K562 (cell line): ENCODE data around the gene SH3BP2. TPM values are rescaled to one million over a fixed set of nuclear protein-coding genes. Genes with fewer than 3 reads are reported as not detected.
A peak's percentile ranks its signal among the peaks of the same experiment; 100 is the strongest.

Experiments
- BDP1 ChIP-seq: IDR thresholded peaks from 3 replicates; pipeline ENCODE4 v1.6.1; 2011; ENCODE audit not compliant: insufficient read length, insufficient read depth
- CBFB ChIP-seq: sonication (generic); formaldehyde crosslinking; IDR thresholded peaks from 2 replicates; pipeline ENCODE4 v1.4.0; 2020; ENCODE audit warnings: mild to moderate bottlenecking, missing genetic modification reagents
- HLTF ChIP-seq: fragments of 450-650 bp; IDR thresholded peaks from 2 replicates; pipeline ENCODE4 v1.6.1; 2016
- HMG20B ChIP-seq: fragments of 250-450 bp; sonication (Bioruptor Pico); IDR thresholded peaks from 2 replicates; pipeline ENCODE4 v1.5.0; 2021; ENCODE audit warnings: mild to moderate bottlenecking
- JUN ChIP-seq, 2 experiments: sonication (generic) in 1 of 2; formaldehyde crosslinking in 1 of 2; IDR thresholded peaks; 2 replicates each; pipeline versions ENCODE4 v1.6.1 to v1.8.0; 2012 to 2022; ENCODE audit warnings: borderline replicate concordance in 2 of 2, mild to moderate bottlenecking in 2 of 2, improper control_type of control experiment in 1 of 2, low read depth in 1 of 2, low read length in 1 of 2, missing genetic modification reagents in 1 of 2
- MEF2D ChIP-seq: conservative IDR thresholded peaks from 2 replicates; pipeline ENCODE4 v1.6.1; 2016; ENCODE audit warnings: low read depth, missing genetic modification characterization, missing compliant biosample characterization
- MTA1 ChIP-seq: fragments of 450-650 bp; IDR thresholded peaks from 2 replicates; pipeline ENCODE4 v1.6.1; 2017; ENCODE audit warnings: borderline replicate concordance
- NR4A1 ChIP-seq, 2 experiments: fragments of 250-450 bp in 1 of 2; fragments of 450-650 bp in 1 of 2; sonication (Bioruptor Pico) in 1 of 2; IDR thresholded peaks; 2 replicates each; pipeline versions ENCODE4 v1.4.0 to v1.6.1; 2016 to 2020; ENCODE audit warnings: mild to moderate bottlenecking in 2 of 2, missing compliant biosample characterization in 1 of 2, missing genetic modification characterization in 1 of 2, moderate library complexity in 1 of 2
- NUFIP1 ChIP-seq: fragments of 450-650 bp; IDR thresholded peaks from 2 replicates; pipeline ENCODE4 v1.6.1; 2018; ENCODE audit not compliant: partially characterized antibody
- SP1 ChIP-seq: sonication (generic); formaldehyde crosslinking; IDR thresholded peaks from 2 replicates; pipeline ENCODE4 v1.8.1; 2022; ENCODE audit warnings: mild to moderate bottlenecking, missing genetic modification reagents
- U2AF2 ChIP-seq: fragments of 200-400 bp; formaldehyde crosslinking; optimal IDR thresholded peaks from 2 replicates; pipeline ENCODE3; 2017; ENCODE audit warnings: low read depth, mild to moderate bottlenecking, low read length
- ZBTB5 ChIP-seq: fragments of 450-650 bp; IDR thresholded peaks from 2 replicates; pipeline ENCODE4 v1.6.1; 2017; ENCODE audit warnings: antibody characterized with exemption
- ZNF133 ChIP-seq: fragments of 250-450 bp; sonication (Bioruptor Pico); IDR thresholded peaks from 2 replicates; pipeline ENCODE4 v1.4.0; 2020; ENCODE audit warnings: mild to moderate bottlenecking
- ZNF174 ChIP-seq: fragments of 250-450 bp; sonication (Bioruptor Pico); IDR thresholded peaks from 2 replicates; pipeline ENCODE4 v1.4.0; 2020; ENCODE audit warnings: mild to moderate bottlenecking
- ZNF277 ChIP-seq: fragments of 250-450 bp; sonication (Bioruptor Pico); IDR thresholded peaks from 2 replicates; pipeline ENCODE4 v1.8.0; 2022; ENCODE audit warnings: inconsistent platforms, mild to moderate bottlenecking, moderate library complexity, borderline replicate concordance
- ZNF280B ChIP-seq: fragments of 250-450 bp; sonication (Bioruptor Pico); IDR thresholded peaks from 2 replicates; pipeline ENCODE4 v1.5.1; 2021; ENCODE audit warnings: mild to moderate bottlenecking
- ZNF511 ChIP-seq: sonication (generic); formaldehyde crosslinking; IDR thresholded peaks from 2 replicates; pipeline ENCODE4 v1.8.0; 2022; ENCODE audit warnings: mild to moderate bottlenecking, missing genetic modification reagents
- polyA plus RNA-seq, 8 experiments: library from polyadenylated mRNA; depleted of rRNA in 4 of 8; stranded (reverse) in 5 of 8; unstranded in 3 of 8; fragments of >200 nt; fragmentation: Nextera tagmentation in 2 of 8; fragmentation: Illumina TruSeq in 1 of 8; extraction: Ambion mirVana in 2 of 8; extraction: Trizol in 1 of 8; gene quantifications; 2 replicates each; pipeline versions ENCODE4 v1.2.1 to v1.2.3, GENCODE V29; 2011 to 2014; ENCODE audit warnings: inconsistent platforms in 1 of 8, missing spikeins in 1 of 8
- total RNA-seq, 7 experiments: library from RNA; depleted of rRNA in 6 of 7; stranded (reverse); fragments of >200 nt in 6 of 7; fragmentation: Illumina TruSeq in 2 of 7; extraction: Trizol in 2 of 7; gene quantifications; 2 replicates each; pipeline versions ENCODE4 v1.2.1 to v1.2.3, GENCODE V29; 2011 to 2021; ENCODE audit warnings: low replicate concordance in 1 of 7
- TF ChIP-seq, protein P1 (sequence below): sonication (generic); formaldehyde crosslinking; IDR thresholded peaks from 2 replicates; pipeline ENCODE4 v1.8.0; 2022; ENCODE audit warnings: mild to moderate bottlenecking, missing genetic modification reagents, borderline replicate concordance

SH3BP2 gene
- total and polyA plus RNA-seq, 9 of the 15 experiments (the other 6 are each of a cell fraction or from before 2014, with no cell fraction given) = 0.34 to 16.0 (median 5.1) TPM

DNA sequence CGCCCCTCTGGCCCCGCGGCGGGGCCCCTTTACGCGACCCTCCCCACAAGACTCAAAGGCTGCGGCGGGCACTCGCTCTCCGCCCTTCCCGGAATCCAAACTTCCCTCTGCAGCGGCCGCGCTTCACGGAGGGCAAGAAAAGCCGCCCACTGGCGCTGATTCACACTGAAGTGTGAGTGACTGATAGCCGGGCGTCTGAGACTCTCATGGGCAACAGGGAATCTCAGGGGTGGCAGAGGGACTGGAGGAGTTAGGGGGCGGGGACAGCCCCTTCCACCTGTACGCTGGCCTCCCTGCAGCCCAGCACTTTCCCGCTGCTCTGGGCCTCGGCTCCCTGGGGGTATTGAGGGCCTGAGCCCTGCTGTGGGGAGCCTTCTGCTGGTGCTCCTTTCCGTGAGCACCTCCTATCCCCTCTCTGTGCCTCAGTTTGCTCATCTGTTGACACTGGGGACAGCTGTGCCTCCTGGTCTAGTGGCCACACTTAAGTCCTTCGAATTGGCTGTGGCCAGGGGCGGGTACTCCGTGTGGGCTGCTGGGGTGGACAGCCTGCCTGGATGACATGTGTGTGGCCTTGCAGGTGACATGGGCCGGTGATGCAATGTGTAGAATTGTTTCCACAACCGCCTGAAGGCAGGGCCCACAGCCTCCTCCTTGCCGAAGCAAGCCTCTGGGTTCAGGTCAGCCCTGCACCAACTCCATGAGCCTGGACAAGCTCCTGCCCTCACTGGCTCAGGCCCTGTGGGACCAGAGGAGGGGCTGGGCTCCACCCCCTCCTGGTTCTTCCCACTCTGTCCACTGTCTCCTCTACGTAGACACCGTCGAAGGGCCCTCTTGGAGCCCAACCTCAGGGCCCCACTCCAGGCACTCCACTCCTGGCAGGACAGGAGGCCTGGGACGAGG lies 951 bp downstream of the SH3BP2 start (continued):
- no peak for TF ChIP-seq HMG20B (CRISPR knock-in tag)
- no peak for TF ChIP-seq MTA1
- TF ChIP-seq ZNF133 (CRISPR knock-in tag) = no peak
- no peak for TF ChIP-seq MEF2D
- TF ChIP-seq BDP1 = no peak
- 0 out of 2 replicates have a peak, but pooled peaks have one; percentile 62 for TF ChIP-seq JUN (IDR thresholded peaks at IDR 0.05; ENCODE audit: borderline replicate concordance, low read depth, low read length)
- no peak for TF ChIP-seq JUN (CRISPR knock-in tag; IDR thresholded peaks at IDR 0.05; ENCODE audit: borderline replicate concordance)
- TF ChIP-seq ZNF277 (CRISPR knock-in tag) = no peak
- TF ChIP-seq HLTF = no peak
- no peak for TF ChIP-seq U2AF2
- no peak for TF ChIP-seq SP1
- TF ChIP-seq NUFIP1 = no peak
- no peak for TF ChIP-seq ZBTB5
- TF ChIP-seq ZNF280B (CRISPR knock-in tag) = no peak
- TF ChIP-seq ZNF511 (CRISPR knock-in tag) = no peak; the same call in 1 of the 2 replicates
- TF ChIP-seq, protein P1, sequence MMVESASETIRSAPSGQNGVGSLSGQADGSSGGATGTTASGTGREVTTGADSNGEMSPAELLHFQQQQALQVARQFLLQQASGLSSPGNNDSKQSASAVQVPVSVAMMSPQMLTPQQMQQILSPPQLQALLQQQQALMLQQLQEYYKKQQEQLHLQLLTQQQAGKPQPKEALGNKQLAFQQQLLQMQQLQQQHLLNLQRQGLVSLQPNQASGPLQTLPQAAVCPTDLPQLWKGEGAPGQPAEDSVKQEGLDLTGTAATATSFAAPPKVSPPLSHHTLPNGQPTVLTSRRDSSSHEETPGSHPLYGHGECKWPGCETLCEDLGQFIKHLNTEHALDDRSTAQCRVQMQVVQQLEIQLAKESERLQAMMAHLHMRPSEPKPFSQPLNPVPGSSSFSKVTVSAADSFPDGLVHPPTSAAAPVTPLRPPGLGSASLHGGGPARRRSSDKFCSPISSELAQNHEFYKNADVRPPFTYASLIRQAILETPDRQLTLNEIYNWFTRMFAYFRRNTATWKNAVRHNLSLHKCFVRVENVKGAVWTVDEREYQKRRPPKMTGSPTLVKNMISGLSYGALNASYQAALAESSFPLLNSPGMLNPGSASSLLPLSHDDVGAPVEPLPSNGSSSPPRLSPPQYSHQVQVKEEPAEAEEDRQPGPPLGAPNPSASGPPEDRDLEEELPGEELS (CRISPR knock-in tag) = 0 out of 2 replicates have a peak, but pooled peaks have one; percentile 20
- no peak; the same call in 1 of the 2 replicates for TF ChIP-seq CBFB (CRISPR knock-in tag)
- TF ChIP-seq ZNF174 = no peak
- TF ChIP-seq NR4A1 (CRISPR knock-in tag; IDR thresholded peaks at IDR 0.05) = 0 out of 2 replicates have a peak, but pooled peaks have one; percentile 7
- no peak for TF ChIP-seq NR4A1 (tag; IDR thresholded peaks at IDR 0.05)
